Activated CD4-positive, alpha-beta T cell treated with anti-CD3 and anti-CD28 coated beads for 4 hours (primary cell): Measurements from ENCODE around the gene FBXW8.

ENCODE experiments used
- DNase-seq, 2 donors: peaks; one replicate each; pipeline ENCODE4 v3.0.0-alpha.2; 2020

The FBXW8 gene

GRCh38 chr12:117063162-117063911 lies 152.6 kb downstream of the FBXW8 start:
- peak in 1 of 2 donors; percentile 4 for DNase-seq

GRCh38 chr12:117064049-117064448 lies 153.3 kb downstream of the FBXW8 start:
- no peak for DNase-seq

- DNase-seq: no peak
Observed at GRCh38 chr12:117064596-117064995, 153.8 kb downstream of the FBXW8 start.

GRCh38 chr12:117067016-117067415 lies 156.3 kb downstream of the FBXW8 start:
- DNase-seq: no peak

- DNase-seq: no peak
Observed at GRCh38 chr12:117067638-117068037, 156.9 kb downstream of the FBXW8 start.

GRCh38 chr12:117068492-117068891 lies 157.7 kb downstream of the FBXW8 start:
- DNase-seq: no peak

- DNase-seq: no peak
Observed at GRCh38 chr12:117069101-117069797, 158.5 kb downstream of the FBXW8 start.

GRCh38 chr12:117069926-117070900 lies 159.5 kb downstream of the FBXW8 start:
- DNase-seq: no peak

GRCh38 chr12:117071009-117071408 lies 160.3 kb downstream of the FBXW8 start:
- no peak for DNase-seq

- DNase-seq: no peak
Observed at GRCh38 chr12:117072106-117072505, 161.4 kb downstream of the FBXW8 start.

GRCh38 chr12:117072736-117073490 lies 162.2 kb downstream of the FBXW8 start:
- DNase-seq: no peak

- no peak for DNase-seq
Observed at GRCh38 chr12:117073611-117074010, 162.9 kb downstream of the FBXW8 start.

- DNase-seq: no peak
Observed at GRCh38 chr12:117076410-117077372, 165.9 kb downstream of the FBXW8 start.

- no peak for DNase-seq
Observed at GRCh38 chr12:117079487-117079886, 168.7 kb downstream of the FBXW8 start.

GRCh38 chr12:117080661-117081144 lies 170.0 kb downstream of the FBXW8 start:
- no peak for DNase-seq
